ENCODE results near the gene ROBO2.

ROBO2 gene

GRCh38 chr3:77601823-77602415 lies 562.0 kb downstream of the ROBO2 start:
- DNase-seq: no peak

DNA sequence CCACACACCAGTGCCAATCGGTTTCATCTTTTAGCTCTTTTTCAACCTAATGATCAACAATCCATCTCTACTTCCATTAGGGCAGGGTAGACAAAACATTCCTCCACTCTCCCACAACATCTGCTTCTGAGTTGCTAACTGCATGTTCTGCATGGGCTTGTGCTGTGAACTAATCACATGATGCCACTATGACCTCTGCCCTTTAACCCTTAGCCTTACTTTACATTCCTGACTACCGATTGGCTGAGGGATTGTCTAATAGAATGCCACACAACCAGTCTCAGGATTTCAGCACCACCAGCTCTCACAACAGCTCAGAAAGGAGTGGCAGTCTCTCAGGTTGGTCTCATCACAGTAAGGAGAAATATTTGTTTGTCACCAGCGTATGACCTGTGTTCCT lies 562.8 kb downstream of the ROBO2 start:
- no peak for DNase-seq

DNA sequence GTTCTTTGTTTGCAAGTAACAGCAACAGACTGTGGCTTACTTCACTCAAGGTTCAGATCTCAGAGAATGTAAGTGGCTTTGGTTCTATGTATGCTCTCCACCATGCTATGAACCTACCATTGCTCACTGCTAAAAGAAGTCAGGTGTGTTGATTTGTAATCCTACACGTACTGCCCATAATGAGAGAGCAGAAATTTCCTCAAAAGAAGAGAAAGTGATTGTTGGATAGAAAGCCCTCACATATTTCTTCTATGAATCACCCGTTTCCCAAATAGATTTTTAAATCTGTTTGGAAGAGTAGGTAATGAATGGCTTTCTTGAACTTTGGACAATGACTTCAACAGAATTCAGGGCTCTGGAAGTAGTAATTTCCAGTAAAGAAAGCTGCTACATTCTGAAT lies 565.4 kb downstream of the ROBO2 start:
- no peak for DNase-seq

DNA sequence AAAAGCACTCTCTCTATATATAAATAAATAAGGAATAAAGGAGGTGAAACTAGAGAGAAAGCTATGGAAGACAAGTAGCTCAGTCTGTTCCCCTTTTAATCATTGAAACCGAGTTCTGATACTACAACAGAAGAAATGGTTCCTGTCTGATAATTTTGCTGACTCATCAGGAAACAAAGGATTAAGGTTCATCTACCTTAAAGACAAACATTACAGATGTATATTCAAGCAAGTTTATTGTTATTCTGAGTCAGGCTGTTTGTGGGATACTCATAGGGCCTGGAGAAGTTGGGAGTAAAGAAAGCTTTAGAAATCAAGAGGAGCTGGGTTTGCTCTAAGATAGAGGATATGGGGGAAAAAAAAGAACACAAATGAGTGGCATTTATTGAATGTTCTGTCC lies 566.0 kb downstream of the ROBO2 start:
- DNase-seq: no peak

GRCh38 chr3:77606372-77606771 lies 566.5 kb downstream of the ROBO2 start:
- no peak for DNase-seq

DNA sequence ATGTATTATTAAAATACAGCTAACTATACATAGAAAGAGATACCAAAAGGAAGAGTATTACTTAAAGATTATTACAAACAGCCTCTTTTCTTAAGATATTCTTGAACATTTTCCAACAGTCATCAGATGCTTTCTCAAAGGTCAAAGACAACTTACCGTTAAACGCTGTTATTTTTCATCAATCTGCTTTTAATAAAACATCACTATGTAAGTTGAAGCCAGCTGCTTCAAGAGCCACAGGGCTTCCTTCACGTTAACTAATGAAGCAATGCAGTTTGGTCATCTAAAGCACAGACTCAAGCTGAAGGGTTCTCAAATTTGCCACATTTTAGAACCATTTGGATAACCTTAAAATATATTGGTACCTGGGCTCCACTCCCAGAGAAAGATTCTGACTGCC lies 578.8 kb downstream of the ROBO2 start:
- no peak for DNase-seq

- no peak for DNase-seq
Observed at GRCh38 chr3:77620009-77620408, 580.1 kb downstream of the ROBO2 start.

- DNase-seq: no peak
Observed at GRCh38 chr3:77623500-77623899, 583.6 kb downstream of the ROBO2 start.

DNA sequence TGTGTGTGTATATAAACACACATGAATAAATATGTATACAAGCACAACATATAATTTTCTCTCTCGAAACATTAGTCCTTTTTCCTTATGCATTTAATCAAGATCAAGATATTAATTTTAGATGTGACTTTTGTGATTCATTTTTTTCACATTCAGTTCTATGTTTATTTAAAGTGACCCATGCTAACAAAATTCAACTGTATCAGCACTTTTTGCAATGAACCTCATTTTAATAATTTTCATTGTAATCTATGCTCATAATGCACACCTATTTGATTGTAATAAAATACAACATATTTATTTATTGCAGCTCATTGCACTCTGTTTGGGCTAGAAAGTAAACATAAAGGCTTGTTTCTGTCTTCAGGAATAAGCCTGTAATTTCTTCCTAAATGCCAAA lies 586.3 kb downstream of the ROBO2 start:
- DNase-seq: no peak

GRCh38 chr3:77648214-77648613 lies 608.3 kb downstream of the ROBO2 start:
- no peak for DNase-seq

GRCh38 chr3:77648664-77649063 lies 608.8 kb downstream of the ROBO2 start:
- no peak for DNase-seq

- DNase-seq: no peak
Observed at GRCh38 chr3:77652624-77653023, 612.7 kb downstream of the ROBO2 start.

GRCh38 chr3:77655396-77655795 lies 615.5 kb downstream of the ROBO2 start:
- no peak for DNase-seq

DNA sequence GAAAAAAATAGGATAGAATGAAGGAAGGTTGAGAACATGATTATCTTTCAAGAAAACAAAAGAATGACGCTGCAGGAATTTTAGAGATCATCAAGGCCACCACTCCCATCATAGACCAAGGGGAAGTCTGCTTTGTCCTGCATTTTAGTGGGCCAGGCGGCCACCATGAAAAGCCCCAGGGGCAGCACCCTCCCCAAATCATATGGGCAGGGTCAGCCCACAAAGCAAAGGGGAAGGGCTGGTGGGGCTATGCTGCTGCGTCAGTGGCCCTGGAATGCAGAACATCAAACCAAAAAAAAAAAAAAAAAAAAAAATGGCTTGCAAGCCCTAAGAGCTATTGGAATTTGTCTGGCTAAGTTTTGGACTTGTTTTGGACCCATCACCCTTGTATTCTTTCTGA lies 620.8 kb downstream of the ROBO2 start:
- DNase-seq: no peak

DNA sequence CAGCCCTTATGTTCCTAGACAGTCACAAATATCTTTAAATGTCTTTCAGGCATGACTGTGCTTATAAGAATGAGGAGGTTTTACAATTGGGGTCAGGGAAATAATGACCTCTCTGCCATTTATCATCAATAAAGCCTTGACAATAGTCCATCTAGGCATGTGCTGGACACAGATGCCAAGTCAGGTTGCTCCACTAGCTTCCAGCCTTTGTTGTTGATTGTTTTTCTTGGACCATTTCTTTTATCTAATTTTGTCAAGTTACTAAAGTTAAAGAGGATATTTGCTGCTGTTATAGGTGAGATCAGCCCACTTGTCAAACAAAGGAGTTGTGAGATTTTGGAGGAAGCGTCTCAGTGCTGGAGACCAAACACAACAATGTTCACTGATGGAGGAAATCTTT lies 628.0 kb downstream of the ROBO2 start:
- no peak for DNase-seq

DNA sequence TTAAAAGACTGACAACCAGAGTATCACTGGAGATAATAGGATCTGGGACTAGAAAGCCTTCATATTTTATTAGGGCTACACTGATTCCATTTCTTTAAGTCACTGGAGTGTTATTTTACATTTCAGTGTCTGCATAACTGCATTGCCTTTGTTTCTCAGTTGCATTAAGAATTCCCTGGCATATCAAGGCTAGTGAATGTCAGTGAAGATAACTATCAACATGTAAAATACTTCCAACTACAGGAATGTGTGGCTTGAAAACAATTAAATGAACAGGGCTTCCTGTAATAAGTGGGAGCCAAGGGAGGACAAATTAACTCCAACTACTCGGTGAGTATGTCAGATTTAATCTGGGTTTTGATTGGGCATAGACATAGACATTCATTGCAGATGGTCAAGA lies 628.5 kb downstream of the ROBO2 start:
- DNase-seq: no peak

- DNase-seq: no peak
Observed at GRCh38 chr3:77672016-77672415, 632.1 kb downstream of the ROBO2 start.

- DNase-seq: no peak
Observed at GRCh38 chr3:77682162-77682561, 642.3 kb downstream of the ROBO2 start.

- DNase-seq: no peak
Observed at GRCh38 chr3:77684115-77684514, 644.2 kb downstream of the ROBO2 start.

- no peak for DNase-seq
Observed at GRCh38 chr3:77685713-77686112, 645.8 kb downstream of the ROBO2 start.

DNA sequence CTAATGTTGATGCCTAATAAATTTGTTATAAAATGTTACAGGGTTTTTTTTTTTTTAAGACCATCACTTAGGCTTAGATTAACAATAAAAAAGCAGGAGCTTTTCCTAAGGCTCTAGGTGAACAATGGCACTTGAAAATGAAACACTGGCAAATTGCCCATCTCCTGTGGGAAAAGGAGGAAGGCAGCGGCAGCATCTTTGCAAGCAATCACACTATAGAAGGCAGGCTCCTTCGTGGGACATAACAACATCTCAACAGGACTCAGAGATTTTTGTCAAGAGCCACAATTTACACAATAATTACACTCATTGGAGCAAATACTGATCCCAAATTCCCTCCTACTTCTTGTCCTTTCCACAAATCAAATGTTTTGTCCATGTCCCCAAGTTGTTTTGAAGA lies 646.7 kb downstream of the ROBO2 start:
- DNase-seq: no peak

DNA sequence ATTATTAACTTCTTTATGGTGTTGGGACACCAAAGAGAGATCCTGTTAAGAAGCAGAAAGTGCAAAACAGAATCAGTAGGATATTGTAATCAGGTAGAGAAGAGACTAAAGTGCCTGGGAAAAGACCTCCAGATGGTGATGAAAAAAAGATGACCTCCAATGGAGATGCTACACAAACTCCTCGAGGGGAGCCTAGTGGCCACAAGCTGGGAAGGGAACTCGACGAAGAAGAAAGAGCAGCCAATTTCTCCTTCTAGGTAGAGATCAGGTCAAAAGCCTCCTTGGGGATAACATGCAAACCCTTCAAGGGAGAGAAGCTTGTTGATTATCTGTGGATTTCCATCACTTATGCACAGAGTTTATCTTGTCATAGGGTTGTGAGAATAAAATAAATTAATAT lies 647.6 kb downstream of the ROBO2 start:
- no peak for DNase-seq

GRCh38 chr3:77690284-77690845 lies 650.5 kb downstream of the ROBO2 start:
- no peak for DNase-seq

DNA sequence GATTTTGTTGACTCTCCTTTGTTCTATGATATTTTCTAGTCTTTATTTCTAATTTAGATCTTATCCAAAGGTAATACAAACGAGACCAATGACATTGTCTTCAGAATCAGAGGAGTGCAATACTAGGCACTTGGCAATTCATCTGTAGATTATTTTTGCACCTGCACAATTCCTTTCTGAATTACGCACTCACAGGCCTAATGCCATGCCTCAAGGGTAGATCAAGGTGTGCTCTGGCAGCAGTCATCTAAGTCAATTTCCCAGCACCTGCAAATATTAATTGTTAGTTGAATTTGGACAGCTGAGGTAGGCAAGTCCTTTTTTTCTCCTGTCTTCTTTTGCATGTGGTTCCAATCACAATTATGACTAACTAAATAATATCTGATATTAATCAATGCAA lies 653.2 kb downstream of the ROBO2 start:
- DNase-seq: no peak

DNA sequence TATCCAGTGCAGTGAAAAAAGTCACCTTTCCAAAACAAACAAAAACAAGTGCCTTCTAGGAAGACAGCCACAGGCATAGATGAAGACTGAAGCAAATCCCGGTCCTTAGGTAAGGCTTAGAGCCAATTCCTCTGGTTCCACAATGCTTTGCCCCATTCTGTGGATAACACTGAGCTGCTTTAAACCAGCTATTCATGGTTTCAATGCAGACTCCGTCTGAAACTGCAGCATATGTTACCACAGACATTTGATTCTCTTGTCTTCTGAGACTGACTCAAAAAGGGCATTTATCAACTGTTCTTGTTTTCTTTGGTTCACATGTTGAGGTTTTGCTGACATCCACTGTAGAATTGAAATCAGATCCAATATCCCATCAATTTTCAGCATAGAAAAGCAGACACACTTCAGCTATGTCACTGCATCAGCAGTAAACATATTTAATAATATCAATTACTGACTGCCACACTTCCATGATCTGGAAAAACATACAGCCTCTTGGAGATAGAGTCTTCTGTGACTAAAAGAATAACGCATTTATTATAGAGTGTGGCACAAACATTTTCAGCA lies 659.3 kb downstream of the ROBO2 start:
- no peak for DNase-seq

Measured in left hindlimb (tissue), 1 donor.